Body of pancreas (tissue), 4 donors: Measurements from ENCODE around the gene NCOR2.

Source experiments
- POLR2A ChIP-seq, 3 donors: fragments of 450-650 bp; IDR thresholded peaks; one replicate each; pipeline ENCODE4 v1.6.1; 2016; ENCODE audit warnings: antibody characterized with exemption in 3 of 3, mild to moderate bottlenecking in 2 of 3
- TF ChIP-seq, protein P1 (sequence below), 7 experiments: fragments of 450-650 bp in 4 of 7; fragments of 200-600 bp in 3 of 7; sonication (generic) in 3 of 7; IDR thresholded peaks; one replicate each; pipeline ENCODE4 v1.5.1; 2016 to 2019; ENCODE audit warnings: antibody characterized with exemption in 7 of 7

- TF ChIP-seq, protein P1, sequence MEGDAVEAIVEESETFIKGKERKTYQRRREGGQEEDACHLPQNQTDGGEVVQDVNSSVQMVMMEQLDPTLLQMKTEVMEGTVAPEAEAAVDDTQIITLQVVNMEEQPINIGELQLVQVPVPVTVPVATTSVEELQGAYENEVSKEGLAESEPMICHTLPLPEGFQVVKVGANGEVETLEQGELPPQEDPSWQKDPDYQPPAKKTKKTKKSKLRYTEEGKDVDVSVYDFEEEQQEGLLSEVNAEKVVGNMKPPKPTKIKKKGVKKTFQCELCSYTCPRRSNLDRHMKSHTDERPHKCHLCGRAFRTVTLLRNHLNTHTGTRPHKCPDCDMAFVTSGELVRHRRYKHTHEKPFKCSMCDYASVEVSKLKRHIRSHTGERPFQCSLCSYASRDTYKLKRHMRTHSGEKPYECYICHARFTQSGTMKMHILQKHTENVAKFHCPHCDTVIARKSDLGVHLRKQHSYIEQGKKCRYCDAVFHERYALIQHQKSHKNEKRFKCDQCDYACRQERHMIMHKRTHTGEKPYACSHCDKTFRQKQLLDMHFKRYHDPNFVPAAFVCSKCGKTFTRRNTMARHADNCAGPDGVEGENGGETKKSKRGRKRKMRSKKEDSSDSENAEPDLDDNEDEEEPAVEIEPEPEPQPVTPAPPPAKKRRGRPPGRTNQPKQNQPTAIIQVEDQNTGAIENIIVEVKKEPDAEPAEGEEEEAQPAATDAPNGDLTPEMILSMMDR (IDR thresholded peaks at IDR 0.05): no peak
- no peak for TF ChIP-seq POLR2A (IDR thresholded peaks at IDR 0.05)
Observed at GRCh38 chr12:124536641-124537040, 30.8 kb downstream of the NCOR2 start.
